ENCODE measurements around the gene UBE2J2. TPM values are rescaled to one million over a fixed set of nuclear protein-coding genes. Genes with fewer than 3 reads are reported as not detected.

UBE2J2 gene
- polyA plus RNA-seq, 1 donor from 2014 or later, result 79.7 TPM

DNA sequence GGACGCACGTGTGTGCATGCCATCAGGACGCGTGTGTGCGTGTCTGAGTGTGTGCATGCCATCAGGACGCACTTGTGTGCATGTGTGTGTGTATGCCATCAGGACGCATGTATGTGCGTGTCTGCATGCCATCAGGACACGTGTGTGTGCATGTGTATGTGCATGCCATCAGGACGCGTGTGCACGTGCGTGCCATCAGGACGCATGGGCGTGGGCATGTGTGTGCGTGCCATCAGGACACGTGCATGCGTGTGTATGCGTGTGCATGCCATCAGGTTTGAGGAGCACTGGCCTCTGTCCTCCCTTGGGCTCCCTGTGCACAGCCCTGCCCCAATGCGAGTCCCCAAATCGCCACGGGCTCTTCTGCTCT lies 14.6 kb downstream of the UBE2J2 start:
- Histone ChIP-seq H3K79me2 (replicated peaks; ENCODE audit: insufficient read depth, low read length) (no peaks in the 10 kb centered on the region), H3K4me2 (ENCODE audit: low read length) (no peak overlapping the region), H3K9me3 (ENCODE audit: low read length) (no peaks in the 10 kb centered on the region), H2AFZ (ENCODE audit: low read depth, low read length) (no peak overlapping the region), H3K36me3 (ENCODE audit: insufficient read depth, low read length) (no peaks in the 10 kb centered on the region), H3F3A (ENCODE audit: insufficient read depth, low read length, poor library complexity, severe bottlenecking) (no peaks in the 10 kb centered on the region), H3K27me3 (ENCODE audit: insufficient read depth, low read depth, low read length) (no peaks in the 10 kb centered on the region), H3K9ac (ENCODE audit: low read length) (no peak overlapping the region), H4K20me1 (ENCODE audit: insufficient read depth) (no peaks in the 10 kb centered on the region), H3K27ac (ENCODE audit: low read length) (no peak overlapping the region), H3K9me2 (ENCODE audit: insufficient read depth, low read length) (no peaks in the 10 kb centered on the region), H3K4me3 (ENCODE audit: low read length) (no peak overlapping the region)
- TF ChIP-seq REST (IDR thresholded peaks at IDR 0.05; ENCODE audit: borderline replicate concordance), result no peak
- TF ChIP-seq EZH2 (IDR thresholded peaks at IDR 0.05; ENCODE audit: borderline replicate concordance, insufficient read depth, low read length, poor library complexity, severe bottlenecking), result no peak
- TF ChIP-seq RAD21 (conservative IDR thresholded peaks at IDR 0.05), result no peak
- no peak for TF ChIP-seq EP300 (conservative IDR thresholded peaks at IDR 0.05; ENCODE audit: poor library complexity, severe bottlenecking)
- no peak for TF ChIP-seq MXI1 (conservative IDR thresholded peaks at IDR 0.05; ENCODE audit: poor library complexity, severe bottlenecking)
- no peak for TF ChIP-seq TAF1 (IDR thresholded peaks at IDR 0.05; ENCODE audit: low read depth)
- TF ChIP-seq SMC3 (conservative IDR thresholded peaks at IDR 0.05; ENCODE audit: poor library complexity), result no peak
- TF ChIP-seq CTCF (IDR thresholded peaks at IDR 0.05; ENCODE audit: poor library complexity, severe bottlenecking), result no peak
- no peak for TF ChIP-seq POLR2AphosphoS5 (IDR thresholded peaks at IDR 0.05)

GRCh38 chr1:1256956-1257871 lies 16.4 kb downstream of the UBE2J2 start:
- Histone ChIP-seq H4K20me1 (ENCODE audit: insufficient read depth) (no peaks in the 10 kb centered on the region), H3F3A (ENCODE audit: insufficient read depth, low read length, poor library complexity, severe bottlenecking) (no peaks in the 10 kb centered on the region), H2AFZ (ENCODE audit: low read depth, low read length) (no peak overlapping the region), H3K27ac (ENCODE audit: low read length) (no peak overlapping the region), H3K4me2 (ENCODE audit: low read length) (no peak overlapping the region), H3K27me3 (ENCODE audit: insufficient read depth, low read depth, low read length) (no peaks in the 10 kb centered on the region), H3K79me2 (replicated peaks; ENCODE audit: insufficient read depth, low read length) (no peaks in the 10 kb centered on the region), H3K36me3 (ENCODE audit: insufficient read depth, low read length) (no peaks in the 10 kb centered on the region), H3K9ac (ENCODE audit: low read length) (no peak overlapping the region), H3K4me3 (ENCODE audit: low read length) (no peak overlapping the region), H3K9me2 (ENCODE audit: insufficient read depth, low read length) (no peaks in the 10 kb centered on the region), H3K9me3 (ENCODE audit: low read length) (no peaks in the 10 kb centered on the region)
- TF ChIP-seq REST (IDR thresholded peaks at IDR 0.05; ENCODE audit: borderline replicate concordance) (no peak), POLR2AphosphoS5 (IDR thresholded peaks at IDR 0.05) (no peak), MXI1 (conservative IDR thresholded peaks at IDR 0.05; ENCODE audit: poor library complexity, severe bottlenecking) (no peak), EZH2 (IDR thresholded peaks at IDR 0.05; ENCODE audit: borderline replicate concordance, insufficient read depth, low read length, poor library complexity, severe bottlenecking) (no peak), CTCF (IDR thresholded peaks at IDR 0.05; ENCODE audit: poor library complexity, severe bottlenecking) (no peak), RAD21 (conservative IDR thresholded peaks at IDR 0.05) (no peak), SMC3 (conservative IDR thresholded peaks at IDR 0.05; ENCODE audit: poor library complexity) (no peak), EP300 (conservative IDR thresholded peaks at IDR 0.05; ENCODE audit: poor library complexity, severe bottlenecking) (no peak), TAF1 (IDR thresholded peaks at IDR 0.05; ENCODE audit: low read depth) (no peak)

Data from neural cell (in vitro differentiated cells).